ENCODE data around the gene SETD4.

The SETD4 gene

GRCh38 chr21:36044056-36044455 lies 16.3 kb downstream of the SETD4 start:
- no peak for DNase-seq

DNA sequence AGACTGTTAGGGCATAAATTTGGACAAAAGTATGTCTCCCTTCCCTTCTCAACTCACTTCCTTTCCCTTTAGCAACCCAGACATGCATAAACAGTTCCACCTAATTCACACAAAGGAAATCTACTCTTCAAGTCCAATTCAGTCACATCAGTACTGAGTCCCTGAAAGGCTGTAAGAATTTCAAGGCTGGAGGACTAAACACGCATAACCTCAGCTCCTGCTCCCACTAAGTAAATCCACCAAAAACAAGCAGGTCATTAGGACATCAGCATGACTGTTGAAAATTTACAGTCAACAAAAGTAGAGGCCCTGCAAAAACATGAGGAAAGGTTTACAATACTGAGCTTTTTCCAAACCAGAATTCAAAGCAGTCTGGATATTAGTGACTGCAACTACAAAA lies 18.4 kb downstream of the SETD4 start:
- no peak for DNase-seq

DNA sequence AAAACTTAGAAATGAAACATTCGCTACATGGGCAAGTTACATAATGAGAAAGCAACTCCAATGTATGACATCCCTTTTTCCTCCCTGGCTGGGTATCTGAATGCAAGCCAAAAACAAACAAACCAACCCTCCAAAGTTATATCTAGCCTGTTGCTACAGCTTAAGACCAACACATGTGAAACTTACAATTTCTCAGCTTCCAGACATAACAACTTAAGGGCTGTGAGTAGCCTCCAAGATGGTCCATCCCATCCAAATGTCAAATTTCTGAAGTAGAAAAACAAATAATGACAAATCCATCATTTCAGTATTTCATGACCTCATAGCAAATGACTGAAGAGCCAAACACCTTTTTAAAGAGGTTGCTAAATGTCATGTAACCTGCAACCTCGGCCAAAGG lies 19.9 kb downstream of the SETD4 start:
- no peak for DNase-seq

- no peak for DNase-seq
These were observed 20.5 kb downstream of the SETD4 start for GRCh38 chr21:36039861-36040260.

DNA sequence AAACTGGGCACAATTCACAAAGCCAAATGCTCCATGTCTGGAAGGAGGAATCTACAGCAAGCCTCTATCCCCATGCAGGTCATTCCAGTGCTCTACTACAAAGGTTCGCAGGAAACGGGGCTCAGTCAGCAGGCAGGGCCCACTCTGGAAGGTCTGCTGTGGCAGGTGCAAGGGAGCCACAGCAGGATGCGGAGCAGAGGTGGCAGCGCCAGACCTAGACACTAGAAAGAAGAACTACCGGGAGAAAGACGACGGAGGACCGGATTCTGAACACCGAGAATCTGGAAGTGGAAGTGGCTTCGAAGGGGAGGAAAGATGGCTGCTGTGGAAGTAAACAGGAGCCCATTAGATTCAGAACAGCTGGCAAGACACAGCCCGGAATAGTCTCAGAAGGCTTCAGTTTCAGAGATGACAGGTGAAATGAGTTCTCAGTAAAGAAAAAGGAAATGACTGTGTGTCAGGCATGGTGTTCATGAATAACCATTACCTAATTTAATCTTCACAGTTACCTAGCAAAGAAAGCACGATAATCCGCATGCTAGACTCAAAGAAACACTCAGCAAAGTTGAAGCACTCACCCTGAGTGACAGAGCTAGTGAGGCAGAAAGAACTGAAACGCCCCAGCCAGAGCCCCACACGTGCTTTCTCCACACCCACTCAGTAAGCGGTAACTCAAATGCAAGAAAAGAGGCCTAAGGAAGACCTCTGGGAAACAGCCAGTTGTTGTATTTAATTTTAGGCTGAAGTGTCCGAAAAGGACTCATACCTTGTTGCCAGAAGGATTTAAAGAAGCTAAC lies 21.4 kb downstream of the SETD4 start:
- DNase-seq: no peak

DNA sequence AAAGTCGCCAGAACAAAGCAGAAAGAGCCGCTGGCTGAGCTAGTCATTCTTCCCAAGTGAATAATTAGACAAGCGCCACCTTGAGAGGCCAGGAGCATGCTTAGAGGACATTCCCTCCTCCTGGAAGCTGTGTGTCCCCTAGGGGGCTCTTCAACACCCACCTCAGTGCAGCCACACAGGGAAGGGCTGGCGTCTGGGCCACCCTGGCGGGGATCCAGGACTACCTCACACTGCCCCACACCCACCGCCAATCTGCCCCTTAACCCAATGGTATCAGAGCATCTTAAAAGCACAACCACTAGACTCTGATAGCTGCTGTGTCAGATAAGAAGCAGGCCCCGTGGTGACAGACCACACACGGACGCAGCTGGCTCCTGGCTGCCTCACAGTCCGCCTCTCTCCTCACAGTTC lies 24.9 kb downstream of the SETD4 start:
- DNase-seq: no peak

DNA sequence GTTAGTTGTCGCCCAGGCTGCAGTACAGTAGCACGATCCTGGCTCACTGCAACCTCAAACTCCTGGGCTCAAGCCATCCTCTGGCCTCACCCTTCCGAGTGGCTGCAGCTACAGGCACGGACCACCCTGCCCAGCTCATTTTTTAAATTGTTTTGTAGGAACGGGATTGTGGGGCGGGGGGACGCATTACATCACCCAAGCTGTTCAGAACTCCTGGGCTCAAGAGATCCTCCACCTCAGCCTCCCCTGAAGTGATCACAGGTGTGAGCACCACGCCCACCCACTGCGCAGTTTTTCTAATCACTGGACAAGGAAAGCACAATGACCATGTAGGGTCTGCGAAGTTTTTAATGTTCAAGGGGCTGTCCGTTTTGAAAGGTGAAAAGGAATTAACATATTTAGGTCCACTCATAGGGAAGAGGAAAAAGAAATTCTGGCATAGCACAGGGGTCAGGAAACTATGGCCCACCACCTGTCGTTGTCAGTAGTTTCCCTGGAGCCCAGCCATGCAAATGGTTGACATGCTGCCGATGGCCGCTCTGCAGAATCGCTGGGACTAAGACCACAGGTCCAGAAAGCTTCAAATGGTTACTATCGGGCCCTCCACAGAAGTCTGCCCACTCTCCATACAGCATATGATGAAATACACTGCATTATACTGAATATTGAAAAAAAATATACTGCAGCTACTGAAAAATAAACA lies 26.0 kb downstream of the SETD4 start:
- no peak for DNase-seq

- DNase-seq: no peak
These were observed 27.5 kb downstream of the SETD4 start for GRCh38 chr21:36032647-36033406.

- no peak for DNase-seq
These were observed 29.6 kb downstream of the SETD4 start for GRCh38 chr21:36030581-36031189.

DNA sequence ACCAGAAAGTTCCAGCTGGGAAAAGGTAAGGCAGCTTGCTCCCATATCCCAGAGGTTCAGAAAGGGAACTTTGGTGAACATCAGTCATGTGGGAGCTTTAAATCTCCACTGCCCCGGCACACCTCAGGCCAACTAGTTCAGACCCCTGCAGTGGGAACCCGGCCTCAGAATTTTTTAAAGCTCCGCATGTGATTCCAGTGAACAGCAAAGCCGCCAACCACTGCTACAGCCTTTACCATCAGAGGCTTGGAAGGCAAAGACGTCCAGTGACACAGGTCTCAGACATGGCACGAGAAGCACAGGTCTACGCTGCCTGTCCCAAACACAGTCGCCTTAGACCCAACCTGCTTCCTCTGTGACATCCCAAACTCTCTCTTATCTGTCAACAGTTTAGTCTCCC lies 31.0 kb downstream of the SETD4 start:
- no peak for DNase-seq

DNA sequence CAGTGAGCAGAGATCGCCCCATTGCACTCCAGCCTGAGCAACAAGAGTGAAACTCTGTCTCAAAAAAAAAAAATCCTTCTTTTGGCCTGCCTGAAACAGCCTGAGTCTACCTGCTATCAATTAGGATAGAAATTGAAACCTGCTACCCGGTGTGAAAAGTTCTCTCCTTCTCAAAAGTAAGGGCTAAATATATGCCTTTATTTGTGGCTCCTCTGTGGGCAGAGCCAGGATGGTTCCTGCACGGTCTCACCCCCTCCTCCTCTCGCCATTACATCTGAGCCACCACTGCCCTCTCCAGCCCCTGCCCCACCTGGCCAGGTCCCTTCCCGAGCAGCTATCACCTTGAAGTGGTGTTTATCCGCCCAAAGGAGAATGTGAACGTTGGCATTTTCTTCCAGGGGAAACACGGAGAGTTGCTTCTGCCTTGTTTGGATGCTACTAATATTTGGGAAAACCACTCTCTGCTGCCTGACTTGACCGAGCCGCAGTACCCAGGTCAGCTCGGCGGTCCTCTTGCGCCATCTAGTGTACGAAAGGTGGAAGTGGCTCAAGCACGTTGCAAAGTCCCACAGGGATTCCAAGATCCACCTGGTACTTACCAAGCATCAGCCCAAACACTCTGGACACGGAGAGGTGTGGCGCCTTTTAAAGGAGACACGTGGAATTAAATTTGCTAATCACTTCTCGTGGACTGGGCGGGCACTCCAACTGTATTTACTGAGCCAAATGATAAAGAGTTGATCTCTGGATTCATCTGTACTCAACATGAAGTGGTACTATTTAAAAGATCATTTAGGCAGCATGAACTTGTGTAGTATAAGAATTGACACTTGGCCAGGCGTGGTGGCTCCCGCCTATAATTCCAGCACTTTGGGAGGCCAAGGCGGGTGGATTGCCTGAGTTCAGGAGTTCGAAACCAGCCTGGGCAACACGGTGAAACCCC lies 31.9 kb downstream of the SETD4 start:
- DNase-seq: no peak

- DNase-seq: no peak
These were observed 33.0 kb downstream of the SETD4 start for GRCh38 chr21:36027347-36027746.

DNA sequence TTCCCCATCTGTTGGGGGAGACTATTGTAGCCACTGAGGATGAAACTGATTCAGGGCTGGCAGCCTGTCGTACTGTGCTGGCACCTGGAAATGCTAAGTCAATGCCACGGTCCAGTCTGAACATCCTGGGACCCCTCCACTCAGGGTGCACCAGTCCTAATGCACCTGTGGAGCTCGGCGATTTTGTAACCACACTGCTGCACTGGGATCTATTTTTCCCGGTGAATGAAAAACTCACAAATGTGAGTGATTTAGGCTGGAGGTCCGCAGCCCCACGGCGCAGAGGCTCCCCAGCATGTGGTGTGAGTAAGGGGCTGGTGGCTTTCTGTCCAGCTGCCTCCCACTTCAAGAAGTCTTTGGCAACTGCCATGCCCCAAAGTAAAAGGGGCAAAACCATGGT lies 35.5 kb downstream of the SETD4 start:
- no peak for DNase-seq

GRCh38 chr21:36023092-36023480 lies 37.2 kb downstream of the SETD4 start:
- DNase-seq: no peak

- no peak for DNase-seq
These were observed 37.8 kb downstream of the SETD4 start for GRCh38 chr21:36022427-36023091.

DNA sequence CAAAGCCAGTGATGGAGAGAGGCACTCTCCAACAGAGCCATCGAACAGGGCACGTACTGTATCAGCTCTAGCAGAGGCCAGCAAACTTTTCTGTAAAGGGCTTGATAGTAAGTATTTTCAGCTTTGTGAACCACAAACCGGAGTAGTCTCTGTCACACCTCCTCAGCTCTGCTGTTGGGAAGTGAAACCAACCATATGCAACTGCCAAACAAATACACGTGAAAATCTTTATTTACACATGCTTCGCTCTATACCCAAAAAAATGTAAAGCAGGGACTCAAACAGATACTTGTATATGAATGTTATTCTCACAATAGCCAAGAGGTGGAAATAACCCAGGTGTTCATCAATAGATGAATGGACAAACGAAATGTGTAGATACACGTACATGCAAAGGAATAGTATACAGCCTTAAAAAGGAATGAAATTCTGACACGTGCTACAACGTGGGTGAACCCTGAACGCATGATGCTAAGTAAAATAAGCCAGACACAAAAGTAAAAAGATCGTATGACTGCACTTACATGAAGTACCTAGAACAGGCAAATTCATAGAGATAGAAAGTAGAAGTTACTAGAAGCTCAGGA lies 39.0 kb downstream of the SETD4 start:
- DNase-seq: no peak

DNA sequence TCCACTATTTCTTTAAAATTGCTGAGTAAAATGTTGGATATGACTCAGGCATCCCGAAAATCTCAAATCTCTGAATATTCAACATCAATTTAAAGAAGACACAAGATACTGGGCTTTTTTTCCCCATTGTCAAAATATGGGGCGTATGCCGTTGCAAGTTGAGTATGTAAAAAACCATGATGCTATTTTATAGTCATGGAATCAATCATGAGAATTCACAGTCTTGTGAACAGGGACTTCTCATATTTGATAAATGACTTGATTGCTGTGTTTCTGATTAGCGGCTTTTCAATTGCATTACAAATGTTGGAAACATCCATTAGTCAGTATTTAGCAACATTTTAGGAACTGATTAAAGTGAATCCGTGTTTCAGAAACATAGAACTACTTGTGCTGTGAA lies 45.3 kb downstream of the SETD4 start:
- DNase-seq: no peak

- DNase-seq: no peak
These were observed 49.5 kb downstream of the SETD4 start for GRCh38 chr21:36010801-36011200.

GRCh38 chr21:36008505-36008904 lies 51.8 kb downstream of the SETD4 start:
- no peak for DNase-seq

- DNase-seq: no peak
These were observed 54.4 kb downstream of the SETD4 start for GRCh38 chr21:36005879-36006400.

GRCh38 chr21:36005018-36005417 lies 55.3 kb downstream of the SETD4 start:
- no peak for DNase-seq

All from cortex of kidney (tissue), 1 donor.